ENCODE measurements around the gene C16orf89.

C16orf89 gene

GRCh38 chr16:5041600-5042133 is 24.1 kb downstream of the C16orf89 start:
- H3K9me3 ChIP-seq (ENCODE audit: insufficient read depth, low read length, severe bottlenecking): no peaks in the 10 kb centered on the region
- H3K4me2 ChIP-seq (ENCODE audit: insufficient read depth, low read length): no peak overlapping the region
- no peak overlapping the region for H3K9ac ChIP-seq (ENCODE audit: low read depth, low read length)
- no peak for ATAC-seq (ENCODE audit: insufficient read depth, low read depth)
- H4K20me1 ChIP-seq (ENCODE audit: insufficient read depth, low read length): no peaks in the 10 kb centered on the region; the same call in 1 of the 2 replicates
- H2AFZ ChIP-seq (ENCODE audit: low read depth, low read length): no peak overlapping the region
- no peaks in the 10 kb centered on the region for H3K4me1 ChIP-seq (ENCODE audit: insufficient read depth, low read length)
- DNase-seq: no peak
- no peak overlapping the region for H3K27ac ChIP-seq (ENCODE audit: low read length)
- no peaks in the 10 kb centered on the region for H3K27me3 ChIP-seq (ENCODE audit: insufficient read depth, low read length, poor library complexity)
- no peak overlapping the region for H3K4me3 ChIP-seq (ENCODE audit: low read depth in 1 of 2, low read length in 2 of 2)
- no peak for TF ChIP-seq EZH2 (IDR thresholded peaks at IDR 0.05; ENCODE audit: borderline replicate concordance, low read depth, low read length, severe bottlenecking)
- TF ChIP-seq CTCF (IDR thresholded peaks at IDR 0.05; ENCODE audit: borderline replicate concordance, extremely low read depth, low read length, poor library complexity, severe bottlenecking): no peak
- no peaks in the 10 kb centered on the region for H3K79me2 ChIP-seq (ENCODE audit: insufficient read depth, low read length)
- H3K36me3 ChIP-seq (ENCODE audit: insufficient read depth, low read length): no peaks in the 10 kb centered on the region

DNA sequence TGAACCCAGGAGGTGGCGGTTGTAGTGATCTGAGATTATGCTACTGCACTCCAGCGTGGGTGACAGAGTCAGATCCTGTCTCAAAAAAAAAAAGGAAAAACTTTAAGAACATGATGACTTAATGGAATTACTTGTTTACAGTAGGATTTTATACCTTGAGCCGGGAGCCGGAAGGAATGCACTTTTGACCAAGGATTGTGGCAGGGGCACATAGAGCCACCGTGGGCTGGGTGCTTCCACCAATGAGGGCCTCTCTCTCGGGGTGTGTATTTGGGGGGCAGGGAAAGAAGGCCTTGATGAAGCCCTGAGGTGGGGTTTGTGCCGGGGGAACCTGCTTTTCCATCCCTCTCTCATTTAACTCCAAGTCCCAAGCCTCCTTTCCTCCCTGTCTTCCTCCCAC is 25.3 kb downstream of the C16orf89 start:
- no peak overlapping the region for H3K4me2 ChIP-seq (ENCODE audit: insufficient read depth, low read length)

GRCh38 chr16:5036228-5037156 is 29.3 kb downstream of the C16orf89 start:
- no peak overlapping the region for H2AFZ ChIP-seq (ENCODE audit: low read depth, low read length)
- no peak for TF ChIP-seq CTCF (IDR thresholded peaks at IDR 0.05; ENCODE audit: borderline replicate concordance, extremely low read depth, low read length, poor library complexity, severe bottlenecking)
- DNase-seq (no peak), ATAC-seq (ENCODE audit: insufficient read depth, low read depth) (no peak)
- H3K27ac ChIP-seq (ENCODE audit: low read length): no peak overlapping the region
- H3K4me2 ChIP-seq (ENCODE audit: insufficient read depth, low read length): no peak overlapping the region
- H3K27me3 ChIP-seq (ENCODE audit: insufficient read depth, low read length, poor library complexity): no peaks in the 10 kb centered on the region
- H3K4me3 ChIP-seq (ENCODE audit: low read depth in 1 of 2, low read length in 2 of 2): no peak overlapping the region
- H4K20me1 ChIP-seq (ENCODE audit: insufficient read depth, low read length): no peaks in the 10 kb centered on the region; the same call in 1 of the 2 replicates
- peaks cover 25% of the 10 kb centered on the region for H3K4me1 ChIP-seq (ENCODE audit: insufficient read depth, low read length)
- no peaks in the 10 kb centered on the region for H3K36me3 ChIP-seq (ENCODE audit: insufficient read depth, low read length)
- no peaks in the 10 kb centered on the region for H3K79me2 ChIP-seq (ENCODE audit: insufficient read depth, low read length)
- H3K9ac ChIP-seq (ENCODE audit: low read depth, low read length): no peak overlapping the region
- H3K9me3 ChIP-seq (ENCODE audit: insufficient read depth, low read length, severe bottlenecking): no peaks in the 10 kb centered on the region

More for the DNA sequence above, 25.3 kb downstream of the C16orf89 start:
- no peaks in the 10 kb centered on the region for H3K36me3 ChIP-seq (ENCODE audit: insufficient read depth, low read length)
- TF ChIP-seq EZH2 (IDR thresholded peaks at IDR 0.05; ENCODE audit: borderline replicate concordance, low read depth, low read length, severe bottlenecking) (no peak), CTCF (IDR thresholded peaks at IDR 0.05; ENCODE audit: borderline replicate concordance, extremely low read depth, low read length, poor library complexity, severe bottlenecking) (no peak)
- H3K9ac ChIP-seq (ENCODE audit: low read depth, low read length): no peak overlapping the region
- no peaks in the 10 kb centered on the region for H3K27me3 ChIP-seq (ENCODE audit: insufficient read depth, low read length, poor library complexity)
- no peaks in the 10 kb centered on the region for H3K9me3 ChIP-seq (ENCODE audit: insufficient read depth, low read length, severe bottlenecking)
- H2AFZ ChIP-seq (ENCODE audit: low read depth, low read length): no peak overlapping the region
- H3K4me1 ChIP-seq (ENCODE audit: insufficient read depth, low read length): no peaks in the 10 kb centered on the region
- no peaks in the 10 kb centered on the region; the same call in 1 of the 2 replicates for H4K20me1 ChIP-seq (ENCODE audit: insufficient read depth, low read length)
- H3K27ac ChIP-seq (ENCODE audit: low read length): no peak overlapping the region
- no peak overlapping the region for H3K4me3 ChIP-seq (ENCODE audit: low read depth in 1 of 2, low read length in 2 of 2)
- DNase-seq (no peak), ATAC-seq (ENCODE audit: insufficient read depth, low read depth) (no peak)
- H3K79me2 ChIP-seq (ENCODE audit: insufficient read depth, low read length): no peaks in the 10 kb centered on the region
